H9 (cell line): ENCODE data around the gene ZBTB7A. TPM values are rescaled to one million over a fixed set of nuclear protein-coding genes. Genes with fewer than 3 reads are reported as not detected.

ENCODE experiments used
- DNase-seq: peaks from one replicate; pipeline ENCODE4 v3.0.0-alpha.2; 2017
- H2AFZ ChIP-seq: one replicate; pipeline ENCODE4 v1.6.1; 2013; ENCODE audit warnings: mild to moderate bottlenecking, low read length, control low read depth, moderate library complexity
- H2AK5ac ChIP-seq: 2 replicates; pipeline ENCODE4 v1.6.1; 2013; ENCODE audit warnings: low read length, control low read depth, mixed read lengths; ENCODE audit not compliant: insufficient read length
- H2BK120ac ChIP-seq: one replicate; pipeline ENCODE4 v1.6.1; 2013; ENCODE audit warnings: low read depth, mild to moderate bottlenecking, low read length, control low read depth, inconsistent platforms; ENCODE audit not compliant: poor library complexity, severe bottlenecking
- H2BK12ac ChIP-seq: 2 replicates; pipeline ENCODE4 v1.6.1; 2013; ENCODE audit warnings: low read length, control low read depth, mixed read lengths, low read depth; ENCODE audit not compliant: insufficient read length
- H2BK15ac ChIP-seq: 2 replicates; pipeline ENCODE4 v1.6.1; 2013; ENCODE audit warnings: low read depth, low read length, control low read depth
- H2BK20ac ChIP-seq: one replicate; pipeline ENCODE4 v1.6.1; 2013; ENCODE audit warnings: low read depth, mild to moderate bottlenecking, low read length, control low read depth, inconsistent platforms; ENCODE audit not compliant: poor library complexity, severe bottlenecking
- H2BK5ac ChIP-seq: 2 replicates; pipeline ENCODE4 v1.6.1; 2013; ENCODE audit warnings: low read length, control low read depth, mixed read lengths; ENCODE audit not compliant: insufficient read length
- H3K14ac ChIP-seq: 2 replicates; pipeline ENCODE4 v1.6.1; 2013; ENCODE audit warnings: low read length, control low read depth; ENCODE audit not compliant: insufficient read depth
- H3K18ac ChIP-seq: 2 replicates; pipeline ENCODE4 v1.6.1; 2013; ENCODE audit warnings: low read depth, mild to moderate bottlenecking, mixed read lengths, low read length, control low read depth; ENCODE audit not compliant: insufficient read length
- H3K23ac ChIP-seq: 2 replicates; pipeline ENCODE4 v1.6.1; 2013; ENCODE audit warnings: low read length, control low read depth, mixed read lengths, low read depth; ENCODE audit not compliant: insufficient read length
- H3K23me2 ChIP-seq: 2 replicates; pipeline ENCODE4 v1.6.1; 2013; ENCODE audit warnings: low read depth, mild to moderate bottlenecking, mixed read lengths, low read length, control low read depth; ENCODE audit not compliant: insufficient read length, poor library complexity, severe bottlenecking
- H3K27ac ChIP-seq: 2 replicates; pipeline ENCODE4 v1.5.1; 2013; ENCODE audit warnings: low read length, control low read depth, mixed read lengths, low read depth; ENCODE audit not compliant: insufficient read length
- H3K27me3 ChIP-seq: 2 replicates; pipeline ENCODE4 v1.6.1; 2013; ENCODE audit warnings: low read length, control low read depth, inconsistent platforms; ENCODE audit not compliant: insufficient read depth
- H3K4ac ChIP-seq: 2 replicates; pipeline ENCODE4 v1.6.1; 2013; ENCODE audit warnings: low read depth, mild to moderate bottlenecking, control low read depth, inconsistent platforms, low read length, moderate library complexity
- H3K4me1 ChIP-seq: 2 replicates; pipeline ENCODE4 v1.6.1; 2013; ENCODE audit warnings: low read length, control low read depth, inconsistent platforms; ENCODE audit not compliant: insufficient read depth
- H3K4me2 ChIP-seq: 2 replicates; pipeline ENCODE4 v1.6.1; 2013; ENCODE audit warnings: low read length, control low read depth, mixed read lengths; ENCODE audit not compliant: insufficient read length, insufficient read depth
- H3K56ac ChIP-seq: 2 replicates; pipeline ENCODE4 v1.6.1; 2013; ENCODE audit warnings: low read depth, mild to moderate bottlenecking, mixed read lengths, low read length, control low read depth; ENCODE audit not compliant: insufficient read length
- H3K79me1 ChIP-seq: 2 replicates; pipeline ENCODE4 v1.6.1; 2013; ENCODE audit warnings: low read depth, mild to moderate bottlenecking, moderate library complexity, low read length, control low read depth, inconsistent platforms; ENCODE audit not compliant: insufficient read depth, poor library complexity, severe bottlenecking
- H3K79me2 ChIP-seq: 2 replicates; pipeline ENCODE4 v1.6.1; 2013; ENCODE audit warnings: low read length, control low read depth, inconsistent platforms; ENCODE audit not compliant: insufficient read depth
- H3K9ac ChIP-seq: 2 replicates; pipeline ENCODE4 v1.6.1; 2013; ENCODE audit warnings: low read length, control low read depth, mixed read lengths; ENCODE audit not compliant: insufficient read length; ENCODE audit errors: extremely low read depth
- H3K9me3 ChIP-seq: one replicate; pipeline ENCODE4 v1.6.1; 2013; ENCODE audit warnings: low read depth, low read length, inconsistent platforms; ENCODE audit not compliant: control insufficient read depth
- H3T11ph ChIP-seq: one replicate; pipeline ENCODE4 v1.6.1; 2013; ENCODE audit warnings: mild to moderate bottlenecking, low read length, control low read depth, inconsistent platforms
- H4K20me1 ChIP-seq: one replicate; pipeline ENCODE4 v1.6.1; 2013; ENCODE audit not compliant: control insufficient read depth, insufficient read length, insufficient read depth
- H4K5ac ChIP-seq: 2 replicates; pipeline ENCODE4 v1.6.1; 2013; ENCODE audit warnings: low read depth, mild to moderate bottlenecking, mixed read lengths, low read length, control low read depth; ENCODE audit not compliant: insufficient read length
- H4K8ac ChIP-seq: replicated peaks from 2 replicates; pipeline ENCODE4 v1.6.1; 2013; ENCODE audit warnings: low read length, control low read depth, mixed read lengths, low read depth; ENCODE audit not compliant: insufficient read length
- H4K91ac ChIP-seq: 2 replicates; pipeline ENCODE4 v1.6.1; 2013; ENCODE audit warnings: low read depth, mild to moderate bottlenecking, moderate library complexity, mixed read lengths, low read length, control low read depth; ENCODE audit not compliant: insufficient read length
- H3K27ac Mint-ChIP-seq, 3 experiments: 2 replicates in 2 of 3; 3 replicates in 1 of 3; pipeline ENCODE4 v1.8.0; 2020 to 2021; ENCODE audit warnings: mixed read lengths in 3 of 3, mild to moderate bottlenecking in 1 of 3, moderate library complexity in 1 of 3
- H3K27me3 Mint-ChIP-seq: 2 replicates; pipeline ENCODE4 v1.8.0; 2021; ENCODE audit warnings: low read depth, mild to moderate bottlenecking, moderate library complexity, mixed read lengths
- H3K36me3 Mint-ChIP-seq, 3 experiments: 2 replicates in 2 of 3; 3 replicates in 1 of 3; pipeline ENCODE4 v1.8.0; 2020 to 2021; ENCODE audit warnings: low read depth in 3 of 3, mixed read lengths in 3 of 3; ENCODE audit not compliant: insufficient read depth in 1 of 3
- H3K4me1 Mint-ChIP-seq, 2 experiments: 2 replicates each; pipeline ENCODE4 v1.8.0; 2020; ENCODE audit warnings: mixed read lengths in 2 of 2
- H3K4me3 Mint-ChIP-seq, 2 experiments: 2 replicates in 1 of 2; 3 replicates in 1 of 2; pipeline ENCODE4 v1.8.0; 2020 to 2021; ENCODE audit warnings: mild to moderate bottlenecking in 2 of 2, mixed read lengths in 2 of 2, moderate library complexity in 1 of 2
- H3K9me3 Mint-ChIP-seq, 2 experiments: 2 replicates in 1 of 2; 3 replicates in 1 of 2; pipeline ENCODE4 v1.8.0; 2020; ENCODE audit warnings: mild to moderate bottlenecking in 2 of 2, mixed read lengths in 2 of 2, moderate library complexity in 1 of 2
- CTCF ChIP-seq: fragments of 200-600 bp; sonication (generic); conservative IDR thresholded peaks from 3 replicates; pipeline ENCODE4 v1.8.0; 2021; ENCODE audit warnings: antibody characterized with exemption, mild to moderate bottlenecking
- WGBS: extraction: QIAGEN DNeasy Blood & Tissue Kit; methylation state at CpG from one replicate; pipeline ENCODE4 v1.1.7; 2013; ENCODE audit warnings: missing lambda C conversion rate, low lambda C conversion rate, mixed read lengths; ENCODE audit not compliant: insufficient read length; ENCODE audit errors: extremely low coverage; 5-methylcytosine and 5-hydroxymethylcytosine counted together
- total RNA-seq: library from RNA; stranded (reverse); gene quantifications from 2 replicates; pipeline ENCODE4 v1.2.1, GENCODE V29; 2021

The ZBTB7A gene
- total RNA-seq, 1 experiment from 2014 or later: 24.9 TPM

- no peak overlapping the region for H4K8ac ChIP-seq
- no peak overlapping the region for H3K14ac ChIP-seq
- H3T11ph ChIP-seq: no peak overlapping the region
- H3K9me3 ChIP-seq: no peaks in the 10 kb centered on the region
- H2BK120ac ChIP-seq: no peak overlapping the region
- peaks cover 26 to 46% (median 46%) of the 10 kb centered on the region in 3 experiments for H3K36me3 Mint-ChIP-seq
- no CpG with 5 or more reads among the region's 15 CpGs for WGBS
- peaks cover 11% of the 10 kb centered on the region; the same call in 1 of the 2 replicates for H3K79me2 ChIP-seq
- no peak overlapping the region for H3K4me3 Mint-ChIP-seq
- no peak for DNase-seq
- H2BK15ac ChIP-seq: no peak overlapping the region
- no peak overlapping the region for H2BK5ac ChIP-seq
- peak overlapping the region in 1 of 3 experiments; percentile 4; a peak in 1 of 7 replicates for H3K27ac Mint-ChIP-seq
- no peak overlapping the region for H2BK12ac ChIP-seq
- H3K27me3 ChIP-seq: no peaks in the 10 kb centered on the region
- H3K4me2 ChIP-seq: no peak overlapping the region
- peaks cover 4% of the 10 kb centered on the region for H4K20me1 ChIP-seq
- H2AK5ac ChIP-seq: no peak overlapping the region
- H3K27ac ChIP-seq: no peak overlapping the region
- H2AFZ ChIP-seq: no peak overlapping the region
- no peaks in the 10 kb centered on the region for H3K23me2 ChIP-seq
- no peak overlapping the region for H3K56ac ChIP-seq
- H3K27me3 Mint-ChIP-seq: no peaks in the 10 kb centered on the region
- H3K9ac ChIP-seq: no peak overlapping the region
- H3K4me1 ChIP-seq: no peaks in the 10 kb centered on the region; the same call in 1 of the 2 replicates
- no peak overlapping the region for H4K5ac ChIP-seq
- peaks cover 3 to 20% of the 10 kb centered on the region in 2 experiments for H3K4me1 Mint-ChIP-seq
- no peak overlapping the region for H3K4ac ChIP-seq
- H3K23ac ChIP-seq: no peak overlapping the region
- no peaks in the 10 kb centered on the region for H3K79me1 ChIP-seq
- no peaks in the 10 kb centered on the region; a peak in 1 of 5 replicates for H3K9me3 Mint-ChIP-seq
- H2BK20ac ChIP-seq: no peak overlapping the region
- no peak for TF ChIP-seq CTCF
- no peak overlapping the region for H4K91ac ChIP-seq
- H3K18ac ChIP-seq: no peak overlapping the region
These were observed 17.3 kb downstream of the ZBTB7A start for GRCh38 chr19:4049432-4049831.
